Measurements from ENCODE around the gene SIK2.
"Not testable (repeated sequence)": the region's sequence is repeated elsewhere in the genome, so short reads cannot be mapped to it uniquely, and the experiment has no call there.

SIK2 gene

GRCh38 chr11:111698852-111699559 is 96.8 kb downstream of the SIK2 start:
- no peak overlapping the region for H3K27ac ChIP-seq (ENCODE audit: low read depth, low read length)
- peaks cover 12% of the 10 kb centered on the region; the same call in 1 of the 2 replicates for H3K4me1 ChIP-seq (ENCODE audit: control insufficient read depth, insufficient read depth, low read length)
- H3K36me3 ChIP-seq (ENCODE audit: control insufficient read depth, insufficient read depth, low read length), result no peaks in the 10 kb centered on the region; the same call in 1 of the 2 replicates
- H3K9me3 ChIP-seq (ENCODE audit: control insufficient read depth, insufficient read depth, low read length), result no peaks in the 10 kb centered on the region
- H3K4me3 ChIP-seq (ENCODE audit: low read depth, low read length), result no peak overlapping the region
- no peaks in the 10 kb centered on the region for H3K27me3 ChIP-seq (ENCODE audit: control insufficient read depth, insufficient read depth, low read length)
- H3K9ac ChIP-seq (ENCODE audit: low read depth, low read length), result no peak overlapping the region

GRCh38 chr11:111699579-111700156 is 97.4 kb downstream of the SIK2 start:
- Histone ChIP-seq H3K27me3 (ENCODE audit: control insufficient read depth, insufficient read depth, low read length) (no peaks in the 10 kb centered on the region), H3K4me1 (ENCODE audit: control insufficient read depth, insufficient read depth, low read length) (peaks cover 10% of the 10 kb centered on the region; the same call in 1 of the 2 replicates), H3K36me3 (ENCODE audit: control insufficient read depth, insufficient read depth, low read length) (peaks cover under 1% of the 10 kb centered on the region; the same call in 1 of the 2 replicates), H3K27ac (ENCODE audit: low read depth, low read length) (no peak overlapping the region), H3K9me3 (ENCODE audit: control insufficient read depth, insufficient read depth, low read length) (no peaks in the 10 kb centered on the region), H3K9ac (ENCODE audit: low read depth, low read length) (no peak overlapping the region), H3K4me3 (ENCODE audit: low read depth, low read length) (no peak overlapping the region)

- Histone ChIP-seq H3K4me1 (ENCODE audit: control insufficient read depth, insufficient read depth, low read length) (peaks cover 7% of the 10 kb centered on the region; the same call in 1 of the 2 replicates), H3K36me3 (ENCODE audit: control insufficient read depth, insufficient read depth, low read length) (peaks cover 5% of the 10 kb centered on the region; the same call in 1 of the 2 replicates), H3K27ac (ENCODE audit: low read depth, low read length) (no peak overlapping the region), H3K9ac (ENCODE audit: low read depth, low read length) (no peak overlapping the region), H3K4me3 (ENCODE audit: low read depth, low read length) (no peak overlapping the region), H3K27me3 (ENCODE audit: control insufficient read depth, insufficient read depth, low read length) (no peaks in the 10 kb centered on the region), H3K9me3 (ENCODE audit: control insufficient read depth, insufficient read depth, low read length) (no peaks in the 10 kb centered on the region)
These were observed 97.9 kb downstream of the SIK2 start for GRCh38 chr11:111700162-111700561.

GRCh38 chr11:111702623-111703022 is 100.4 kb downstream of the SIK2 start:
- peaks cover 11% of the 10 kb centered on the region; the same call in 1 of the 2 replicates for H3K36me3 ChIP-seq (ENCODE audit: control insufficient read depth, insufficient read depth, low read length)

GRCh38 chr11:111703576-111703975 is 101.3 kb downstream of the SIK2 start:
- peaks cover 11% of the 10 kb centered on the region; the same call in 1 of the 2 replicates for H3K36me3 ChIP-seq (ENCODE audit: control insufficient read depth, insufficient read depth, low read length)
- no peak overlapping the region for H3K4me3 ChIP-seq (ENCODE audit: low read depth, low read length)
- H3K27me3 ChIP-seq (ENCODE audit: control insufficient read depth, insufficient read depth, low read length), result no peaks in the 10 kb centered on the region
- H3K4me1 ChIP-seq (ENCODE audit: control insufficient read depth, insufficient read depth, low read length), result peaks cover 7% of the 10 kb centered on the region; the same call in 1 of the 2 replicates
- no peak overlapping the region for H3K27ac ChIP-seq (ENCODE audit: low read depth, low read length)
- H3K9me3 ChIP-seq (ENCODE audit: control insufficient read depth, insufficient read depth, low read length), result no peaks in the 10 kb centered on the region
- H3K9ac ChIP-seq (ENCODE audit: low read depth, low read length), result no peak overlapping the region

More at GRCh38 chr11:111702623-111703022, 100.4 kb downstream of the SIK2 start:
- Histone ChIP-seq H3K27ac (ENCODE audit: low read depth, low read length) (no peak overlapping the region), H3K9me3 (ENCODE audit: control insufficient read depth, insufficient read depth, low read length) (no peaks in the 10 kb centered on the region), H3K4me1 (ENCODE audit: control insufficient read depth, insufficient read depth, low read length) (peaks cover 7% of the 10 kb centered on the region; the same call in 1 of the 2 replicates), H3K9ac (ENCODE audit: low read depth, low read length) (no peak overlapping the region), H3K27me3 (ENCODE audit: control insufficient read depth, insufficient read depth, low read length) (no peaks in the 10 kb centered on the region), H3K4me3 (ENCODE audit: low read depth, low read length) (no peak overlapping the region)

GRCh38 chr11:111707039-111707690 is 104.9 kb downstream of the SIK2 start:
- Histone ChIP-seq H3K9me3 (ENCODE audit: control insufficient read depth, insufficient read depth, low read length) (no peaks in the 10 kb centered on the region), H3K27me3 (ENCODE audit: control insufficient read depth, insufficient read depth, low read length) (no peaks in the 10 kb centered on the region), H3K27ac (ENCODE audit: low read depth, low read length) (no peak overlapping the region), H3K4me3 (ENCODE audit: low read depth, low read length) (no peak overlapping the region), H3K36me3 (ENCODE audit: control insufficient read depth, insufficient read depth, low read length) (peaks cover 14% of the 10 kb centered on the region; the same call in 1 of the 2 replicates), H3K4me1 (ENCODE audit: control insufficient read depth, insufficient read depth, low read length) (no peaks in the 10 kb centered on the region), H3K9ac (ENCODE audit: low read depth, low read length) (no peak overlapping the region)

- no peaks in the 10 kb centered on the region for H3K4me1 ChIP-seq (ENCODE audit: control insufficient read depth, insufficient read depth, low read length)
- no peak overlapping the region for H3K9ac ChIP-seq (ENCODE audit: low read depth, low read length)
- H3K9me3 ChIP-seq (ENCODE audit: control insufficient read depth, insufficient read depth, low read length), result no peaks in the 10 kb centered on the region
- no peak overlapping the region for H3K4me3 ChIP-seq (ENCODE audit: low read depth, low read length)
- no peaks in the 10 kb centered on the region for H3K27me3 ChIP-seq (ENCODE audit: control insufficient read depth, insufficient read depth, low read length)
- peaks cover 20% of the 10 kb centered on the region; the same call in 1 of the 2 replicates for H3K36me3 ChIP-seq (ENCODE audit: control insufficient read depth, insufficient read depth, low read length)
- H3K27ac ChIP-seq (ENCODE audit: low read depth, low read length), result no peak overlapping the region
These were observed 105.4 kb downstream of the SIK2 start for GRCh38 chr11:111707691-111708067.

GRCh38 chr11:111714522-111714921 is 112.3 kb downstream of the SIK2 start:
- peaks cover 9% of the 10 kb centered on the region; the same call in 1 of the 2 replicates for H3K4me1 ChIP-seq (ENCODE audit: control insufficient read depth, insufficient read depth, low read length)
- no peaks in the 10 kb centered on the region for H3K9me3 ChIP-seq (ENCODE audit: control insufficient read depth, insufficient read depth, low read length)
- no peaks in the 10 kb centered on the region for H3K27me3 ChIP-seq (ENCODE audit: control insufficient read depth, insufficient read depth, low read length)
- H3K27ac ChIP-seq (ENCODE audit: low read depth, low read length), result no peak overlapping the region
- no peak overlapping the region for H3K4me3 ChIP-seq (ENCODE audit: low read depth, low read length)
- no peak overlapping the region for H3K9ac ChIP-seq (ENCODE audit: low read depth, low read length)
- H3K36me3 ChIP-seq (ENCODE audit: control insufficient read depth, insufficient read depth, low read length), result peaks cover 10% of the 10 kb centered on the region; the same call in 1 of the 2 replicates

- peaks cover 15% of the 10 kb centered on the region for H3K36me3 ChIP-seq (ENCODE audit: control insufficient read depth, insufficient read depth, low read length)
These were observed 113.0 kb downstream of the SIK2 start for GRCh38 chr11:111715142-111715816.

GRCh38 chr11:111717660-111718059 is 115.4 kb downstream of the SIK2 start:
- not testable (repeated sequence) for H3K9me3 ChIP-seq (ENCODE audit: control insufficient read depth, insufficient read depth, low read length); H3K4me1 ChIP-seq (ENCODE audit: control insufficient read depth, insufficient read depth, low read length); H3K27me3 ChIP-seq (ENCODE audit: control insufficient read depth, insufficient read depth, low read length); H3K4me3 ChIP-seq (ENCODE audit: low read depth, low read length); H3K9ac ChIP-seq (ENCODE audit: low read depth, low read length); H3K27ac ChIP-seq (ENCODE audit: low read depth, low read length)
- H3K36me3 ChIP-seq (ENCODE audit: control insufficient read depth, insufficient read depth, low read length), result peaks cover 32% of the 10 kb centered on the region

More at GRCh38 chr11:111715142-111715816, 113.0 kb downstream of the SIK2 start:
- Histone ChIP-seq H3K27ac (ENCODE audit: low read depth, low read length) (no peak overlapping the region), H3K9ac (ENCODE audit: low read depth, low read length) (no peak overlapping the region), H3K9me3 (ENCODE audit: control insufficient read depth, insufficient read depth, low read length) (no peaks in the 10 kb centered on the region), H3K27me3 (ENCODE audit: control insufficient read depth, insufficient read depth, low read length) (no peaks in the 10 kb centered on the region), H3K4me3 (ENCODE audit: low read depth, low read length) (no peak overlapping the region), H3K4me1 (ENCODE audit: control insufficient read depth, insufficient read depth, low read length) (peaks cover 9% of the 10 kb centered on the region; the same call in 1 of the 2 replicates)

Data from HUES48 (cell line).